SH-SY5Y (cell line): Measurements from ENCODE around the gene COL4A6.

ENCODE experiments used
- GATA2 ChIP-seq: IDR thresholded peaks from 2 replicates; pipeline ENCODE4 v1.6.1; 2011; ENCODE audit warnings: mild to moderate bottlenecking, low read depth, low read length
- GATA3 ChIP-seq: IDR thresholded peaks from 2 replicates; pipeline ENCODE4 v1.6.1; 2011; ENCODE audit warnings: low read depth, mild to moderate bottlenecking, low read length, moderate library complexity

- TF ChIP-seq GATA2 = no peak
- TF ChIP-seq GATA3 = no peak
Observed at GRCh38 chrX:108224727-108225621, 213.2 kb downstream of the COL4A6 start.
